K562 (cell line): ENCODE results near the gene SRGAP3.

Experiments
- PCBP1 ChIP-seq: fragments of 200-400 bp; formaldehyde crosslinking; IDR thresholded peaks from 2 replicates; pipeline ENCODE4 v1.6.1; 2018; ENCODE audit warnings: mild to moderate bottlenecking, low read depth, low read length; ENCODE audit not compliant: poor library complexity, severe bottlenecking
- RBM34 ChIP-seq: fragments of 200-400 bp; formaldehyde crosslinking; IDR thresholded peaks from 2 replicates; pipeline ENCODE4 v1.6.1; 2018; ENCODE audit warnings: low read length, borderline replicate concordance; ENCODE audit not compliant: insufficient read depth
- RNF2 ChIP-seq: sonication (generic); IDR thresholded peaks from 2 replicates; pipeline ENCODE4 v1.6.1; 2016
- SMAD1 ChIP-seq: fragments of 150-350 bp; IDR thresholded peaks from 2 replicates; pipeline ENCODE4 v1.6.1; 2014; ENCODE audit warnings: low read length, low read depth; ENCODE audit not compliant: partially characterized antibody
- STAG1 ChIP-seq: sonication (generic); formaldehyde crosslinking; IDR thresholded peaks from 2 replicates; pipeline ENCODE4 v1.5.0; 2020; ENCODE audit warnings: missing genetic modification reagents, borderline replicate concordance
- ZBTB40 ChIP-seq, 2 experiments: fragments of 450-650 bp in 1 of 2; sonication (generic) in 1 of 2; formaldehyde crosslinking in 1 of 2; IDR thresholded peaks; 2 replicates each; pipeline versions ENCODE4 v1.7.1 to v1.9.0; 2016 to 2022; ENCODE audit warnings: inconsistent platforms in 1 of 2, mild to moderate bottlenecking in 1 of 2, missing genetic modification reagents in 1 of 2

GRCh38 chr3:9019259-9019961 lies 230.0 kb downstream of the SRGAP3 start:
- TF ChIP-seq SMAD1 = no peak
- no peak for TF ChIP-seq ZBTB40 (IDR thresholded peaks at IDR 0.05)
- TF ChIP-seq ZBTB40 (CRISPR knock-in tag; IDR thresholded peaks at IDR 0.05) = no peak
- no peak for TF ChIP-seq RNF2
- TF ChIP-seq RBM34 = no peak
- TF ChIP-seq PCBP1 = no peak
- no peak for TF ChIP-seq STAG1 (CRISPR knock-in tag)
